Upper lobe of left lung (tissue), 4 donors: Measurements from ENCODE around the gene TREH.

Experiments
- EP300 ChIP-seq, 4 donors: sonication (generic); formaldehyde crosslinking; IDR thresholded peaks; one replicate each; pipeline ENCODE4 v1.5.1; 2017; ENCODE audit warnings: antibody characterized with exemption in 4 of 4, control low read depth in 2 of 4
- POLR2A ChIP-seq, 4 donors: fragments of 450-650 bp; IDR thresholded peaks; one replicate each; pipeline ENCODE4 v1.5.1; 2016 to 2017; ENCODE audit warnings: antibody characterized with exemption in 4 of 4, mild to moderate bottlenecking in 2 of 4
- POLR2AphosphoS5 ChIP-seq, 2 donors: sonication (generic); formaldehyde crosslinking; IDR thresholded peaks; one replicate each; pipeline ENCODE4 v1.5.1; 2017; ENCODE audit warnings: antibody characterized with exemption in 2 of 2
- TF ChIP-seq, protein P1 (sequence below), 6 experiments: fragments of 450-650 bp in 4 of 6; fragments of 200-600 bp in 2 of 6; sonication (generic) in 2 of 6; IDR thresholded peaks; one replicate each; pipeline ENCODE4 v1.5.1; 2016 to 2019; ENCODE audit warnings: antibody characterized with exemption in 6 of 6

DNA sequence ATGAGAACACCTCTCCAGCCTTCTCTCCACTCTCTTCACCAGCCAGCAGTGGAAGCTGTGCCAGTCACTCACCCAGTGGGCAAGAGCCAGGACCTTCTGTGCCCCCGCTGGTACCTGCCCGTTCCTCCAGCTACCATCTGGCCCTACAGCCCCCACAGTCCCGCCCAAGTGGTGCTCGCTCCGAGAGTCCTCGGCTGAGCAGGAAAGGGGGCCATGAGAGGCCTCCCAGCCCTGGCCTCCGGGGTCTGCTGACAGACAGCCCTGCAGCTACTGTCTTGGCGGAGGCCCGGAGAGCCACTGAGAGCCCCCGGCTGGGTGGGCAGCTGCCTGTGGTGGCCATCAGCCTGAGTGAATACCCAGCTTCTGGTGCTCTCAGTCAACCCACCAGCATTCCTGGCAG, 51.9 kb downstream of the TREH start:
- TF ChIP-seq, protein P1, sequence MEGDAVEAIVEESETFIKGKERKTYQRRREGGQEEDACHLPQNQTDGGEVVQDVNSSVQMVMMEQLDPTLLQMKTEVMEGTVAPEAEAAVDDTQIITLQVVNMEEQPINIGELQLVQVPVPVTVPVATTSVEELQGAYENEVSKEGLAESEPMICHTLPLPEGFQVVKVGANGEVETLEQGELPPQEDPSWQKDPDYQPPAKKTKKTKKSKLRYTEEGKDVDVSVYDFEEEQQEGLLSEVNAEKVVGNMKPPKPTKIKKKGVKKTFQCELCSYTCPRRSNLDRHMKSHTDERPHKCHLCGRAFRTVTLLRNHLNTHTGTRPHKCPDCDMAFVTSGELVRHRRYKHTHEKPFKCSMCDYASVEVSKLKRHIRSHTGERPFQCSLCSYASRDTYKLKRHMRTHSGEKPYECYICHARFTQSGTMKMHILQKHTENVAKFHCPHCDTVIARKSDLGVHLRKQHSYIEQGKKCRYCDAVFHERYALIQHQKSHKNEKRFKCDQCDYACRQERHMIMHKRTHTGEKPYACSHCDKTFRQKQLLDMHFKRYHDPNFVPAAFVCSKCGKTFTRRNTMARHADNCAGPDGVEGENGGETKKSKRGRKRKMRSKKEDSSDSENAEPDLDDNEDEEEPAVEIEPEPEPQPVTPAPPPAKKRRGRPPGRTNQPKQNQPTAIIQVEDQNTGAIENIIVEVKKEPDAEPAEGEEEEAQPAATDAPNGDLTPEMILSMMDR (IDR thresholded peaks at IDR 0.05) = no peak
- TF ChIP-seq POLR2AphosphoS5 (IDR thresholded peaks at IDR 0.05) = no peak
- TF ChIP-seq EP300 (IDR thresholded peaks at IDR 0.05) = no peak
- TF ChIP-seq POLR2A (IDR thresholded peaks at IDR 0.05) = no peak
